Daoy (cell line): ENCODE data around the gene ZFYVE16. TPM values are rescaled to one million over a fixed set of nuclear protein-coding genes. Genes with fewer than 3 reads are reported as not detected.
"Not testable (repeated sequence)": the region's sequence is repeated elsewhere in the genome, so short reads cannot be mapped to it uniquely, and the experiment has no call there.

Source experiments
- DNase-seq: peaks from one replicate; pipeline ENCODE4 v3.0.0-alpha.2; 2015; ENCODE audit warnings: low read depth
- total RNA-seq: library from RNA; depleted of rRNA; stranded (reverse); fragments of >200 nt; shearing (Covaris generic); gene quantifications from 2 replicates; pipeline ENCODE4 v1.2.3, GENCODE V29; 2014; rRNA removed

Gene ZFYVE16
- total RNA-seq = 30.5 and 31.1 TPM in 2 replicates

DNA sequence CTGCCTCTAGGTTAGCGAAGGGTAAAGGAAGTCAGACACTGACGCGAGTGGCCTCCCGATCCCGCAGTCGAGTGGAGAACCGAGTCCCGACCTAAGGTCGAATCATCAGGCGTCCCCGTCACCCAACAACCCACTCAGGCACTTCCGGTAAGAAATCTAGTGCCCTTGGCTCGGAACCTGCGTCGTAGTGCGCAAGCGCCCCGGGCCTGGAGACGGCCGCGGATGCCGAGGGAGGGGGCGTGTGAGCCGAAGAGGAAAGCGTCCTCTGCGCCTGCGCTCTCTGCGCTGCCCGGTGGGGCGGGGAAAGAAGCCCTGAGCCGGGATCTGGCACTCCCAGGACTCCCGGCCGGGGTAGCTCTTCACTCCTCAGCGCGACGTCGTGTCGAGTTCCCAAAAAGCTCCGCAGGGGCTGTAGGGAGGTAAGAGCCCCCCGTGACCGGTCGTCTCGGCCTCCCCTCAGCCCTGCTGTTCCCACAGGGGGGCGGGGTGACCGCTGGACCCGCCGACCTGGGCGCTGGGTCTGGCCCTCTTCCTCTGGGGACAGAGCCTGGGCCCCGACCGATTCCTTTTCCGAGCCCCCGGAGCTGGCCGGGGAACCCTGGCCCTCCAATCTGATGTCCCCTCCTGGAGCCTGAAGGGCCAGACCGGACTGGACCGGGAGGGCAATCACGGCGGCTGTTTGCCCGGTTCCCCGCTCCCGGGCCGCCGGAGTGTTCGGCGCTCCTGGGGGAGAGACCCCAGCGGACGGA, at the start of gene ZFYVE16:
TSS of gene ZFYVE16 (plus strand) at position 330 of the 749 bp plus-strand sequence. CDS start 26,084 bp downstream, outside the sequence.
- peak; percentile 99 for DNase-seq

GRCh38 chr5:80360914-80361444, 46.9 kb upstream of the ZFYVE16 start:
- no peak for DNase-seq

GRCh38 chr5:80364892-80365291, 43.0 kb upstream of the ZFYVE16 start:
- no peak for DNase-seq

- DNase-seq = no peak
Measured at GRCh38 chr5:80368661-80369480, 39.0 kb upstream of the ZFYVE16 start.

GRCh38 chr5:80369521-80369920, 38.3 kb upstream of the ZFYVE16 start:
- DNase-seq = no peak

- DNase-seq = no peak
Measured at GRCh38 chr5:80370390-80370789, 37.5 kb upstream of the ZFYVE16 start.

DNA sequence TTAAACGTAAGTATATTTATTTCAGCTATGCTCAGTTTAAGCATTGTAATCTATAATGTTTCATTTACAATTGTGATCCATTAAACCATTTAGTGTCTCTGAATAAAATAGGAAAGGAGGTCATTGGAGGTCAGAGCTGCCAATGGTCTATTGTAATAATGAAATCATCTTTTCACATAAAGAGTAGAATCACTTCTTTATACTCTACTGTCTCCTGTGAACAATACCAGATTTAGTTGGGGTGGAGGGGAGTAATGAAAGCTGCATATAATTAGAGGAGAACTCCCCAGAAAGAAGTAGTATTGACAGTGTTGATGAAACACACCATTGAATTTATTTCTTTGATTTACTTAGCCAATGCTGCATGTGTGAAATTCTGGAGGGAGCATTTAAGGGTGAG, 35.1 kb upstream of the ZFYVE16 start:
- no peak for DNase-seq

- no peak for DNase-seq
Measured at GRCh38 chr5:80374188-80374587, 33.7 kb upstream of the ZFYVE16 start.

DNA sequence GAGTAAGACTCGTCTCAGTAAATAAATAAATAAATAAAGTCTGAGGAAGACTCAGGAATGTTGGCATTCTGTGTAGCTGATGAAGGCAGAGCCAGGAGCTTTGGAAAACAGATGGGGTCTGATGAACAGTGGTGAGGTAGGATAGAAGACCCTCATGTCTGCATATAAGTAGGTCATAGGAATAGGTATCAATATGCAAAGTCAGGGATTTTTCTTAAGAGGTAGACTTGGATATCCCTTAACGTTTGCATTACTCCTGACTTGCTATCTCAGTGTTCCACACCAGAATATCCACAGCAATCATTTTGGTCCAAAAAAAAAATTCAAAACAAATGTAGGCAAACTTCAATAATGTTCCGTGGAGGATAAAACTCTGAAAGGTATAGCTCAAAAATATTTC, 31.3 kb upstream of the ZFYVE16 start:
- DNase-seq = no peak

GRCh38 chr5:80382488-80382887, 25.4 kb upstream of the ZFYVE16 start:
- no peak for DNase-seq

DNA sequence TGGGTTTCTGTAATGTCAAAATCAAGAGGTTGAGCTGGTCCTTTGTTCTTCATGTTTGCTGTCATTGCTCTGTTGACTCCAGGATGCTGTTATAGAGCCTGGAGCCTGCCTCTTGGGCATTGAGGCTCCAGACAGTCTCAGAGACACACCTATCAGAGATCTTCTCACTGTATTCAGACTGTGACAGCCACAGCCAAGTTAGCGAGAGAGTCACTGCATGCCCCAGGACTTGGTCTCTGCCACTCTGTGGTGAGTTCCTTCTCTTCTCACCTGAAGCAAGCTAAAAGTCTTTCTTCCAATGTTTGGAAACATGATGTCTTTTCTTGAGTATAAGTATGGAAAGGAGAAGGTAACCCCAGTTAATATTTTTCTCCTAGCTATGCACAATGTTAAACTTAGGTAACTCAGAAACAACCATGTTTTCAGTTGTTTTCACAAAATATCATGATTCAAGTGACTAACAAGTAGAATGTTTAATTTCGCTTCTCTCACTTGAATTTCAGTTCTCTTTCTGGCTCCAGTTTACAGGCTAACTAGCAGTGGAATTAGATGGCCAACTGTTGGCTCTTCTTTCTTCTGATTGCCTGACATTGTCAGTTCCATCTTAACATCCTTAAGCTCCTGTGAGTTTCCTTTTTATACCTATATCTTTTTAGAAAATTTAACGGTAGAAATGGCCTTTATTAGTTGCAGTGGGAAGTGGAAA, 20.6 kb upstream of the ZFYVE16 start:
- no peak for DNase-seq

DNA sequence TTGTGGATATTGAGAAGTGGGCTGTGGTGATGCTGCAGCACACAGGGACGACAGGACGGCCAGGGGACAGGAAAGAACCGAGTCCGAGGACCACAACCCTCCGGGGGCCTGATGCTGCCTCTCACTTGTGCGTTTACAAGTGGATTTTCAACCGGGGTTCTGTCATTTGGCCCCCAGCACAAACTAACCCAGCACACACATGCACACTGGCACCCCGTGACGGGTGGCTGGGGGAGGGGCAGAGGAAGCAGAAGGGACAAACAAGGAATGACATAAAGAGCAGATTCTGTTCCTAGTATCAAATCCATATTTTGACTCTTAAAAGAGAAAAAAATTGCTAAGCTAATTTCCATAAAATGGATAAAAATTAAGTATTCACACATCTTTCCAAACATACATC, 18.3 kb upstream of the ZFYVE16 start:
- DNase-seq = no peak

DNA sequence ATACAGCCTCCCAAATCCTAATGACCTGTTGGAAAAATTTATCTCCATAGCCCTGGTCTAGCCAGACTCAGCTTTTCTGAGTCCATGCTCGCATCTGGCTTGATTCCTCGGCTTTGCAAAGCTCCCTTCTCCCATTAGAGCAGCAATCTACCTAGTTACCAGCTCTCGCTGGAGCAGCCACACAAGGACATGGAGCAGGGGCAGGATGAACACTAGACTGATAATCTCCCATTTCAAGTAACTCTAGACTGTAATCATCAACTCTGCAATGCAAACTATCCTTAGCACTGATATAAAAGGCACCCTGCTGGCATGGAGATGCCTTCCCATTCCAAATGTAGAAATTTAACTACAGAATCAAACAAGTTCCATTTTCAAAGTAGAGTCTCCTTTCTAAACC, 17.5 kb upstream of the ZFYVE16 start:
- not testable (repeated sequence) for DNase-seq

DNA sequence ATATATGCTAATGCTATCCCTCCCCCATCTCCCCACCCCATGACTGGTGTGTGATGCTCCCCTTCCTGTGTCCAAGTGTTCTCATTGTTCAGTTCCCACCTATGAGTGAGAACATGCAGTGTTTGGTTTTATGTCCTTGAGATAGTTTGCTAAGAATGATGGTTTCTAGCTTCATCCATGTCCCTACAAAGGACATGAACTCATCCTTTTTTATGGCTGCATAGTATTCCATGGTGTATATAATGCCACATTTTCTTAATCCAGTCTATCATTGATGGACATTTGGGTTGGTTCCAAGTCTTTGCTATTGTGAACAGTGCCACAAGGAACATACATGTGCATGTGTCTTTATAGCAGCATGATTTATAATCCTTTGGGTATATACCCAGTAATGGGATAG, 16.6 kb upstream of the ZFYVE16 start:
- DNase-seq = not testable (repeated sequence)

GRCh38 chr5:80399526-80400239, 8.2 kb upstream of the ZFYVE16 start:
- no peak for DNase-seq

GRCh38 chr5:80400368-80400767, 7.5 kb upstream of the ZFYVE16 start:
- DNase-seq = not testable (repeated sequence)

- DNase-seq = no peak
Measured at GRCh38 chr5:80403782-80404181, 4.1 kb upstream of the ZFYVE16 start.

DNA sequence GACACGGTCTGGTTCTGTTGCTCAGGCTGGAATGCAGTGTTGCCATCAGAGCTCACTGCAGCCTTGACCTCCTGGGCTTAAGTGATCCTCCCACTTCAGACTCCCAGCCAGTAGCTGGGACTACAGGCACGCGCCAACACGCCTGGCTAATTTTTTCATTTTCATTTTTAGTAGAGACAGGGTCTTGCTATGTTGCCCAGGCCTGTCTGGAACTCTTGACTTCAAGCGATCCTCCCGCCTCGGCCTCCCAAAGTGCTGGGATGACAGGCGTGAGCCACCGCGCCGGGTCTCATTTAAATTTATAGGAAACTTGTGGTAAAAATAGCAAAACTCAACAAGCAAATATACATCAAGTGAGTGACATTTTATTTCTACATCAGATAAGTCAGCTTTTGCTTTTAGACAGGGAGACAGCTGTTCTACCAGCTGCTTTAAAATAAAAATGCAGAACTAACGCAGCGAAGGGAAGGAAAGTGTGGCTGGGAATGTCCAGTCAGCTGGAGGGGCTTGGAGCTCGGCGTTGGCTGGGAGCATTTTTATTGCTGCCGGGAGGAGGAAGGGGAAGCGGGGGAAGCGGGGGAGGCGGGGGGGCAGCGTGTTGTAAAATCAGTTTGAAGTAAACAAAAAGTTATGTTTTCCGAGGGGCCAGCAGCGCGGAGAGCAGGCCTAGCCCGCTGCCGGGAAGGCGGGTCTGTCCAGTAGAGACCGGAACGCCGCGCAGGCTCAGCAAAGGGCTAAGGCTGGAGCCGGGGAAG, 707 bp upstream of the ZFYVE16 start:
- DNase-seq = no peak

DNA sequence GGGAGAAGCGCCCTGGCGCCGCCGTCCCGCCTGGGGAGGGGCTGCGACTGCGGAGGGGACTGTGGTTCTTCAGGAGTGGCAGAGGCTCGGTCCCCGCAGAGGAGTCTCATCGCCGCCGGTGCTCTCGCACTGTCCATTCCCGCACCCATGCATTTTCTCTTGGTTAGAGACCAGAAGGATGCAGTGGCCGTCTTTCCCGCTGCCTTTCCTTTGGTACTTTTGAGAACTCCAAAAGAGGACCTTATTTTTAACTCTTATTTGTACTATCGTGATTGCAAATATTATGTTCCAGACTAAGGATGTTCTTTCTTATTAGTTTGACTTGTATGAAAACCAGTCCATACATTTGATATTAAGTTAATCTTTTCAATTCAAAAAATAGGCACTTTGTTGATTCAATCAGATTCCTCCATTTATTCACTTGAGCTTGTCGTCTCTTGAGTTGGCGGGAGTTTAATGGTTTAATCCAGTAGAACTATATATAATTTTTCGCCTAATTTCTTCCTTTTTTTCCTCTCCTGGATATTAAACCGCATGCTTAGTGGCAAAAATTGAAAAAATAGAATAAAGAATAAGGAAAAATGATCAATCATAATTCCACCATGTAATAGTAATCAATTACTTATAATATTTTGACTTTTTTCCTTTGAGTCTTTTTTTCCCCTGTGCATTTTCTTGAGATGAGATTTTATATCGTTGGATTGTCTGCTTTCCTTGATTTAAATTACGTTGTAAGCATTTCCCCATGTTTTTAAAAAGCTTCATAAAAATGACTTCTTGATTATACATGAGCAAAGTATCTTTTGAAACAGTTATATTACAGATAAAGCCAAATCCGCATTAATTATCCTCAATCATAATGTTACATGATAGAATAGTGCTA, 861 bp downstream of the ZFYVE16 start:
- peak; percentile 77 for DNase-seq
